Endothelial cell (in vitro differentiated cells): Measurements from ENCODE around the gene STMP1. TPM values are rescaled to one million over a fixed set of nuclear protein-coding genes. Genes with fewer than 3 reads are reported as not detected.
A peak's percentile ranks its signal among the peaks of the same experiment; 100 is the strongest.

ENCODE experiments used
- DNase-seq: peaks from one replicate; pipeline ENCODE4 v3.0.0; 2021; ENCODE audit warnings: low spot score
- H3K27ac Mint-ChIP-seq: one replicate; pipeline ENCODE4 v1.8.0; 2021; ENCODE audit warnings: mixed read lengths, inconsistent platforms; ENCODE audit not compliant: unreplicated experiment
- H3K27me3 Mint-ChIP-seq: one replicate; pipeline ENCODE4 v1.8.0; 2021; ENCODE audit warnings: mild to moderate bottlenecking, moderate library complexity, mixed read lengths, inconsistent platforms; ENCODE audit not compliant: unreplicated experiment
- H3K36me3 Mint-ChIP-seq: one replicate; pipeline ENCODE4 v1.8.0; 2021; ENCODE audit warnings: mild to moderate bottlenecking, low read depth, mixed read lengths, inconsistent platforms; ENCODE audit not compliant: unreplicated experiment
- H3K4me1 Mint-ChIP-seq: one replicate; pipeline ENCODE4 v1.8.0; 2021; ENCODE audit warnings: mild to moderate bottlenecking, mixed read lengths, inconsistent platforms; ENCODE audit not compliant: unreplicated experiment
- H3K4me3 Mint-ChIP-seq: one replicate; pipeline ENCODE4 v1.8.0; 2021; ENCODE audit warnings: mild to moderate bottlenecking, mixed read lengths, inconsistent platforms; ENCODE audit not compliant: unreplicated experiment
- H3K9me3 Mint-ChIP-seq: one replicate; pipeline ENCODE4 v1.8.0; 2021; ENCODE audit warnings: mixed read lengths, inconsistent platforms; ENCODE audit not compliant: unreplicated experiment
- CTCF ChIP-seq: fragments of 200-600 bp; sonication (generic); IDR thresholded peaks from one replicate; pipeline ENCODE4 v1.5.0; 2021; ENCODE audit warnings: antibody characterized with exemption; ENCODE audit not compliant: unreplicated experiment
- total RNA-seq: library from RNA; stranded (reverse); fragmentation: NEBNext Ultra II Directional; extraction: Animal tissue kit (Norgen Biotek cat#: 25700); gene quantifications from one replicate; pipeline ENCODE4 v1.2.1, GENCODE V29; 2021; ENCODE audit not compliant: unreplicated experiment

STMP1 gene
- total RNA-seq, 1 donor from 2014 or later, result 27.5 TPM

GRCh38 chr7:135669774-135670173, 7.5 kb downstream of the STMP1 start:
- H3K4me1 Mint-ChIP-seq, result peaks cover 2% of the 10 kb centered on the region
- no peak for TF ChIP-seq CTCF
- no peak overlapping the region for H3K27ac Mint-ChIP-seq
- no peak overlapping the region for H3K4me3 Mint-ChIP-seq
- DNase-seq, result no peak
- H3K9me3 Mint-ChIP-seq, result no peaks in the 10 kb centered on the region
- peaks cover 6% of the 10 kb centered on the region for H3K36me3 Mint-ChIP-seq
- H3K27me3 Mint-ChIP-seq, result peaks cover 1% of the 10 kb centered on the region

GRCh38 chr7:135670179-135670578, 7.9 kb downstream of the STMP1 start:
- H3K27me3 Mint-ChIP-seq, result peaks cover 1% of the 10 kb centered on the region
- no peaks in the 10 kb centered on the region for H3K9me3 Mint-ChIP-seq
- peaks cover 6% of the 10 kb centered on the region for H3K36me3 Mint-ChIP-seq
- peaks cover 2% of the 10 kb centered on the region for H3K4me1 Mint-ChIP-seq
- TF ChIP-seq CTCF, result no peak
- no peak overlapping the region for H3K27ac Mint-ChIP-seq
- H3K4me3 Mint-ChIP-seq, result no peak overlapping the region
- no peak for DNase-seq

GRCh38 chr7:135672560-135673359, 10.4 kb downstream of the STMP1 start:
- no peaks in the 10 kb centered on the region for H3K27me3 Mint-ChIP-seq
- no peak overlapping the region for H3K4me3 Mint-ChIP-seq
- DNase-seq, result peak; percentile 28
- peak overlapping the region; percentile 34 for H3K27ac Mint-ChIP-seq
- TF ChIP-seq CTCF, result peak; percentile 84
- H3K36me3 Mint-ChIP-seq, result peaks cover 6% of the 10 kb centered on the region
- peaks cover 2% of the 10 kb centered on the region for H3K4me1 Mint-ChIP-seq
- H3K9me3 Mint-ChIP-seq, result no peaks in the 10 kb centered on the region

GRCh38 chr7:135673360-135673706, 11.0 kb downstream of the STMP1 start:
- no peaks in the 10 kb centered on the region for H3K27me3 Mint-ChIP-seq
- peaks cover 6% of the 10 kb centered on the region for H3K36me3 Mint-ChIP-seq
- H3K9me3 Mint-ChIP-seq, result no peaks in the 10 kb centered on the region
- H3K4me1 Mint-ChIP-seq, result peaks cover 2% of the 10 kb centered on the region
- TF ChIP-seq CTCF, result no peak
- no peak overlapping the region for H3K27ac Mint-ChIP-seq
- H3K4me3 Mint-ChIP-seq, result no peak overlapping the region
- DNase-seq, result no peak
